Measurements from ENCODE around the gene TMEM39A. TPM values are rescaled to one million over a fixed set of nuclear protein-coding genes. Genes with fewer than 3 reads are reported as not detected.

TMEM39A gene
- total and polyA plus RNA-seq, 2 donors (not counting 1 experiment from before 2014, with no cell fraction given), result 8.5 to 39.9 TPM

- DNase-seq (peak; percentile 34), ATAC-seq (ENCODE audit: low read depth) (peak; percentile 3)
- Histone ChIP-seq H3K9ac (ENCODE audit: low read length) (peak overlapping the region; percentile 89), H4K20me1 (ENCODE audit: control insufficient read depth, insufficient read depth, low read length, poor library complexity, severe bottlenecking) (no peaks in the 10 kb centered on the region), H3K9me3 (ENCODE audit: control extremely low read depth in 1 of 3, control insufficient read depth in 2 of 3, insufficient read depth in 1 of 3, low read length in 2 of 3) (no peaks in the 10 kb centered on the region), H3K4me2 (replicated peaks; ENCODE audit: low read depth, low read length, poor library complexity, severe bottlenecking) (peak overlapping the region; percentile 89), H3K4me3 (ENCODE audit: control extremely low read depth in 1 of 5, extremely low read depth in 1 of 5, insufficient read depth in 1 of 5, low read depth in 2 of 5, low read length in 4 of 5) (peak overlapping the region; percentile 86 to 98 (median 94)), H3K36me3 (replicated peaks in 1 of 2; ENCODE audit: control extremely low read depth in 1 of 2, control insufficient read depth in 1 of 2, extremely low read depth in 1 of 2, insufficient read depth in 2 of 2, low read length in 1 of 2) (peaks cover 2 to 3% of the 10 kb centered on the region in 2 experiments), H3K79me2 (ENCODE audit: control insufficient read depth, insufficient read depth, low read length) (peaks cover 40% of the 10 kb centered on the region), H3K4me1 (ENCODE audit: control insufficient read depth in 2 of 2, insufficient read depth in 2 of 2, low read length in 2 of 2) (peaks cover 16 to 18% of the 10 kb centered on the region in 2 donors), H3K27me3 (replicated peaks in 1 of 4; ENCODE audit: control extremely low read depth in 1 of 4, control insufficient read depth in 3 of 4, insufficient read depth in 4 of 4, low read length in 3 of 4) (no peaks in the 10 kb centered on the region), H3K27ac (ENCODE audit: low read length in 2 of 2) (peak overlapping the region; percentile 82 to 91), H2AFZ (ENCODE audit: insufficient read depth, low read depth, low read length, poor library complexity, severe bottlenecking) (peak overlapping the region; percentile 99)
- Mint-ChIP-seq H3K4me3 (peak overlapping the region; percentile 100), H3K9me3 (ENCODE audit: insufficient read depth) (no peaks in the 10 kb centered on the region), H3K27me3 (no peaks in the 10 kb centered on the region), H3K4me1 (peaks cover 26% of the 10 kb centered on the region), H3K27ac (peak overlapping the region; percentile 98)
- intact Hi-C loops (cut with micrococcal nuclease), result loop anchor here (1.0 kb wide), 7 partner anchors 30 to 257 kb away; partner anchors contain the start of genes CD80, COX17, POGLUT1 and TMEM39A
- ChIA-PET POLR2A (interaction anchor here (0.5 to 2.3 kb wide), 9 partner anchors 29 to 597 kb away, joined by 3 to 14 read pairs (median 4); partner anchors contain the start of genes ARHGAP31, GSK3B, POGLUT1 and TMEM39A), CTCF (interaction anchor here (0.9 to 3.2 kb wide), 6 partner anchors 28 to 257 kb away, joined by 3 to 16 read pairs (median 5); partner anchors contain the start of genes B4GALT4, CD80, POGLUT1 and TMEM39A)
- WGBS (ENCODE audit: insufficient coverage), result 15% methylated on average over 4 of the region's 8 CpGs
- TF ChIP-seq CTCF (IDR thresholded peaks at IDR 0.05) (no peak), EZH2 (IDR thresholded peaks at IDR 0.05; ENCODE audit: borderline replicate concordance, insufficient read depth, low read depth, low read length, poor library complexity, severe bottlenecking) (no peak)
Observed at GRCh38 chr3:119497820-119498185, 34.4 kb upstream of the TMEM39A start.

DNA sequence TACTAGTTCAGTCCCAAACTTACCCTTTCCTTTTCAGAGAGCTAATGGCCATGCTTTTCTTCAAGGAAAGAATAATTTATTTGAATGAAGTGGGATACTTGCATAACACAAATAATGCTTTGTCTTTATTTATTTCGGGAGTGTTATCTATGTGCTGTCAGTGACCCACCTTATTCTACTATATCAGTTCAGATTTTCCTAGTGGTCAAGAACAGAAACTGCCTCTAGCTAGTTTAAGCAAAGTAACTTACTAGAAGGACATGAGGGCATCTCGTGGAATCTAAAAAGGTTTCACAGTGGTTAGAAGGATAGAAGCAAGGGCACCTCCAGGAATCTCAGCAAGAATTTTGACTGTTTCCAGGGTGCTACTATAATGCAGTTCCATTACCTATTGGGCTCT is 31.2 kb upstream of the TMEM39A start:
- intact Hi-C loops (cut with micrococcal nuclease), result no loop called here
- Histone ChIP-seq H3K27me3 (replicated peaks in 1 of 4; ENCODE audit: control extremely low read depth in 1 of 4, control insufficient read depth in 3 of 4, insufficient read depth in 4 of 4, low read length in 3 of 4) (no peaks in the 10 kb centered on the region), H3K79me2 (ENCODE audit: control insufficient read depth, insufficient read depth, low read length) (peaks cover 12% of the 10 kb centered on the region), H2AFZ (ENCODE audit: insufficient read depth, low read depth, low read length, poor library complexity, severe bottlenecking) (no peak overlapping the region), H3K36me3 (replicated peaks in 1 of 2; ENCODE audit: control extremely low read depth in 1 of 2, control insufficient read depth in 1 of 2, extremely low read depth in 1 of 2, insufficient read depth in 2 of 2, low read length in 1 of 2) (peaks cover 1 to 6% of the 10 kb centered on the region in 2 experiments), H3K4me3 (ENCODE audit: control extremely low read depth in 1 of 5, extremely low read depth in 1 of 5, insufficient read depth in 1 of 5, low read depth in 2 of 5, low read length in 4 of 5) (no peak overlapping the region), H3K4me2 (replicated peaks; ENCODE audit: low read depth, low read length, poor library complexity, severe bottlenecking) (no peak overlapping the region), H3K9ac (ENCODE audit: low read length) (no peak overlapping the region), H3K9me3 (ENCODE audit: control extremely low read depth in 1 of 3, control insufficient read depth in 2 of 3, insufficient read depth in 1 of 3, low read length in 2 of 3) (no peaks in the 10 kb centered on the region), H4K20me1 (ENCODE audit: control insufficient read depth, insufficient read depth, low read length, poor library complexity, severe bottlenecking) (no peaks in the 10 kb centered on the region), H3K4me1 (ENCODE audit: control insufficient read depth in 2 of 2, insufficient read depth in 2 of 2, low read length in 2 of 2) (peaks cover 9 to 15% of the 10 kb centered on the region in 2 donors), H3K27ac (ENCODE audit: low read length in 2 of 2) (no peak overlapping the region)
- Mint-ChIP-seq H3K9me3 (ENCODE audit: insufficient read depth) (no peaks in the 10 kb centered on the region), H3K27me3 (no peaks in the 10 kb centered on the region), H3K4me3 (no peak overlapping the region), H3K27ac (no peak overlapping the region), H3K4me1 (peaks cover 13% of the 10 kb centered on the region)
- ChIA-PET CTCF (no interaction called here), POLR2A (interaction anchor here (0.7 kb wide), 1 partner anchor 93 kb away, joined by 3 read pairs; no protein-coding TSS in a partner anchor)
- TF ChIP-seq EZH2 (IDR thresholded peaks at IDR 0.05; ENCODE audit: borderline replicate concordance, insufficient read depth, low read depth, low read length, poor library complexity, severe bottlenecking), result no peak
- no peak for TF ChIP-seq CTCF (IDR thresholded peaks at IDR 0.05)
- no CpG with 5 or more reads among the region's 2 CpGs for WGBS (ENCODE audit: insufficient coverage)
- DNase-seq (no peak), ATAC-seq (ENCODE audit: low read depth) (no peak)
